NCI-H526 (cell line): ENCODE results near the gene FRAT2.

Experiments
- DNase-seq, 2 experiments: peaks; one replicate each; lab custom pipeline; 2025; lab: John Stamatoyannopoulos, UW

Gene FRAT2

GRCh38 chr10:97325754-97326153, 8.8 kb downstream of the FRAT2 start:
- no peak for DNase-seq

DNA sequence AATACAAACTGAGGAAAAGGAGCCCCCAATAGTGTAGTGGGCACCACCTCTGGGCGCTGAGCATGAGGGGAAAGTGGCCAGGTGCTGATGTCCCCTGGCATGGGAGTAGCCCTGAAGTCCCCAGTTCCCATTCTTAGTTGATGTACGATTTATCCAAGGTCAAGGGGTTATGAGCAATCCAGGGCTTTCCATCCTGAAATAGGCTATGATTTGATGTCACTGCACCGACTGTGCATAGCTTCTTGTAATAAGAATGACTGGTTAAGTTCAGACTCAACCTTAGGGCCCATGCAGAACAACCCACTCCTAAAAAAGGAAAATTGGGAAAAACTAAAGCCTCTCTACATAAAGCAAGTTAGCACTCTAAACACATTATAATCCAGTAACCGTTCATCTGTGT, 11.0 kb downstream of the FRAT2 start:
- DNase-seq, result no peak

DNA sequence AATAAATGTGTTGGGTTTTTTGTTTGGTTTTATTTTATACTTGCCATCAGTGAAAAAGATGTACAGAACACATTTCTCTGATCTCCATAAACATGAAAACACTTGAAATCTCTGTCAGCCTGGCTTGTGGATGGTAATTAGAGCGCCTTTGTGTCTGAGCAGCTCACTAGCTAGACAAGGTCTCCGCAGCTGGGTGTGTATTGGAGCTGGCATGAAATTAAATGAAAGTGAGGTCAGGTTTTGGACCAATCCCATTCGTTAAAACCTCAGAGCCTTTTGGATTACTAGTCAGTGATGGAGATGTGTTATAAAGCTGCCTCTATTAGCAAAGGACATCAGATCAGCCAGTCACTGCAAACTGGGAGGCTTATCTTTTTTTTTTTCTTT, 12.7 kb downstream of the FRAT2 start:
- no peak for DNase-seq

- no peak for DNase-seq
Observed at GRCh38 chr10:97321032-97321803, 13.3 kb downstream of the FRAT2 start.

GRCh38 chr10:97320480-97321031, 14.0 kb downstream of the FRAT2 start:
- DNase-seq, result no peak

DNA sequence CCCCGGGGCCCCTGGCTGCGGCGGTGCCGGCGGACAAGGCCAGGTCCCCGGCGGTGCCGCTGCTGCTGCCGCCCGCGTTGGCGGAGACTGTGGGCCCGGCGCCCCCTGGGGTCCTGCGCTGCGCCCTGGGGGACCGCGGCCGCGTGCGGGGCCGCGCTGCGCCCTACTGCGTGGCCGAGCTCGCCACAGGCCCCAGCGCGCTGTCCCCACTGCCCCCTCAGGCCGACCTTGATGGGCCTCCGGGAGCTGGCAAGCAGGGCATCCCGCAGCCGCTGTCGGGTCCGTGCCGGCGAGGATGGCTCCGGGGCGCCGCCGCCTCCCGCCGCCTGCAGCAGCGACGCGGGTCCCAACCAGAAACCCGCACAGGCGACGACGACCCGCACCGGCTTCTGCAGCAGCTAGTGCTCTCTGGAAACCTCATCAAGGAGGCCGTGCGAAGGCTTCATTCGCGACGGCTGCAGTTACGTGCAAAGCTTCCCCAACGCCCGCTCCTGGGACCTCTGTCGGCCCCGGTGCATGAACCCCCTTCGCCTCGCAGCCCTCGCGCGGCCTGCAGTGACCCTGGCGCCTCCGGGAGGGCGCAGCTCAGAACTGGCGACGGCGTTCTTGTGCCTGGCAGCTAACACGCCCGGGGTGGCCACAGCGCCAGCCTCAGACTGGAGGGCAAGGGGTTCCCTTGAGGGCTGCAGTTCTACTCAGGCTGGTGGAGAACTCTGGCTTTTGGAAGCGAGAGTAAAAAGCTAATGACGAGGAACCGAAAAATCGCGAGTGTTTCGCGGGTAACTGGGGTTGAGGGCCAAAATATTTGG, 14.7 kb downstream of the FRAT2 start:
- peak; percentile 4 to 62 for DNase-seq

DNA sequence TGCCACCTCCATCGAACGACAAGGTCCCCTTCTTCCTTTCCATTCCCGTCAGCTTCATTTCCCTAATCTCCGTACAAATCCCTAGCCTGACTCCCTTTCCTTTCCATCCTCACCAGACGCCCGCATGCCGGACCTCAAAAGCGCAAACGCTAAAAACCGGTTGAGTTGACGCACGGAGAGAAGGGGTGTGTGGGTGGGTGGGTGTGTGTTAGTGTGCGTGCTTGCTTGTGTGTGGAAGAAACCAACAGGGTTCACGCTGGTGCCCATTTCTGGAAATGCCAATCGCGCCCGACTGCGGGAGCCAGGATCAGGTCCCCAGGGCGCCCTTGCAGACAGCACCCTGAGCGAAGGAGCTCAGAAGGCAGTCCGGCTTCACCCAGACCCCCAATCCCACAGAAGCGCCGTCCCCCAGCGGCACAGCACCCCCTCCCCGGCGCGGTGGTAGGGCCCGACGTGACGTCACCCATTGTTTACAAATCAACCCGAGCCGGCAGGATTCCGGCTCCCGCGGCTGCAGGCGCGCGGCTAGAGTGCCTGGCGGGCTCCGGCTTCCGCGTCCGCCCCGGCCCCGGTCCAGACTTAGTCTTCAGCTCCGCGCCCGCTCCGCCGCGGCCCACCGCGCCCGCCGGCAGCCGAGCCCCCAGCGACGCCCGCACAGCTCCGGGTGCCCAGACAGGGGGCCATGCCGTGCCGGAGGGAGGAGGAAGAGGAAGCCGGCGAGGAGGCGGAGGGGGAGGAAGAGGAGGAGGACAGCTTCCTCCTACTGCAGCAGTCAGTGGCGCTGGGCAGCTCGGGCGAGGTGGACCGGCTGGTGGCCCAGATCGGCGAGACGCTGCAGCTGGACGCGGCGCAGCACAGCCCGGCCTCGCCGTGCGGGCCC, 15.5 kb downstream of the FRAT2 start, which contains the start of gene FRAT1:
Gene FRAT1 (plus strand): TSS at position 500 of the 880 bp plus-strand sequence. CDS start 183 bp downstream, at position 683.
- DNase-seq, result peak; percentile 51 to 81

- DNase-seq, result no peak
Observed at GRCh38 chr10:97314671-97315070, 19.9 kb downstream of the FRAT2 start.

GRCh38 chr10:97312897-97313296, 21.6 kb downstream of the FRAT2 start:
- no peak for DNase-seq

- no peak for DNase-seq
Observed at GRCh38 chr10:97311111-97311626, 23.4 kb downstream of the FRAT2 start.

- no peak for DNase-seq
Observed at GRCh38 chr10:97307866-97308780, 26.4 kb downstream of the FRAT2 start.

GRCh38 chr10:97307441-97307840, 27.1 kb downstream of the FRAT2 start:
- DNase-seq, result no peak

GRCh38 chr10:97302088-97302791, 32.3 kb downstream of the FRAT2 start:
- DNase-seq, result no peak

DNA sequence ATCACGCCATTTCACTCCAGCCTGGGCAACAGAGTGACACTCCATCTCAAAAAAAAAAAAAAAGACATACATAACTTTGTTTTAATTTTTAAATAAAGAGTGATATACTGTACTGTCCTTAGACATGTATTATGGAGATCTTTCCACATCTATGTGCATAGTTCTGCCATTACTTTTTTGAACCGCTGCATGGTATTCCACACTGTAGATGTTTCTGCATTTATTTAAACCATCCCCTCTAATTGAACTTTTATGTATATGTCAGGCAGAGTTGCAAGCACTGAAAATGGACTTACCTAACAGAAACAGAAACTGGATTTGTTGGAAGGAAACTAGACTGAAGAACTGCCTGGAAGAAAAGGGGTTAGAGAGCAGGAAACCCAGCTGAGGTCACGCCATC, 33.5 kb downstream of the FRAT2 start:
- DNase-seq, result no peak

DNA sequence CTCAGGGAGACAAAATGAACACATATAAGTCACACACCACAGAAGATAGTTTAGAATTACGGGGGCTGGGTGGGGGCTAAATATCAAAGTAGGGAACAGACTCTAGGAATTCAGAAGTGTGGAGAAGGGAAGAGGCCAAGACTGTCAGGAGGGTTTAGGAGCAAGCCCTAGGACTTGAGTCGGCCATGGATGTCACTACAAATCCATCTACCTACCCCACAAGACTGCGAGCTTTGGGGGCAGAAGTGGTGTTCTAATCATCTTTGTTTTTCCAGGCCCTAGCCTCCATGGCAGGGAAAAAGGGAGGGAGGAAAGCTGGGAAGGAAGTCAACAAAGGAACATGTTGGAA, 36.3 kb downstream of the FRAT2 start:
- no peak for DNase-seq

DNA sequence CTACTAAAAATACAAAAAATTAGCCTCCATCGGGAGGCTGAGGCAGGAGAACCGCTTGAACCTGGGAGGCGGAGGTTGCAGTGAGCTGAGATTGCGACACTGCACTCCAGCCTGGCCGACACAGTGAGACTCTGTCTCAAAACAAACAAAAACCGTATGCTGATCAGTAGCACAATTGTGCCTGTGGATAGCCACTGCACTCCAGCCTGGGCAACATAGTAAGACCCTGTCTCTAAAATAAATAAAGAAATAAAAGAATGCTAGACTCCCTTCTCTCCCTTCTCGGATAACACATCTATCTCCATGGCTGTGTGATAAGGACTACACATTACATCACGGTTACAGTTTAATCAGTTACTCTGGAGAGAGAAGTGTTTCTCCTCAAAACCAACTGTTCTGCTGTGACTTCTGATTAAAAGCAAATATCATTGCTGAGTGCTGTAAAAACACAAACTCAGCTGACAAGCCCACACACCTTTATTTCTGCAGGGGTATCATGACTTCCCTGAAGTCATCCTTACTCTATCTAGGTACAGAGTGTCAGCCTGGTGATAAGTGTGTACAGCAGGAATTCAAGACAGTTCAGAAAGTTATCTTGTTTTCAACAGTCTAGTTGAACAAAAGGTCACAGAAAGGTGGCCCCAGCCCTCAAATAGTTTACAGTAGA, 36.8 kb downstream of the FRAT2 start:
- DNase-seq, result no peak

GRCh38 chr10:97292862-97293198, 41.7 kb downstream of the FRAT2 start:
- no peak for DNase-seq

DNA sequence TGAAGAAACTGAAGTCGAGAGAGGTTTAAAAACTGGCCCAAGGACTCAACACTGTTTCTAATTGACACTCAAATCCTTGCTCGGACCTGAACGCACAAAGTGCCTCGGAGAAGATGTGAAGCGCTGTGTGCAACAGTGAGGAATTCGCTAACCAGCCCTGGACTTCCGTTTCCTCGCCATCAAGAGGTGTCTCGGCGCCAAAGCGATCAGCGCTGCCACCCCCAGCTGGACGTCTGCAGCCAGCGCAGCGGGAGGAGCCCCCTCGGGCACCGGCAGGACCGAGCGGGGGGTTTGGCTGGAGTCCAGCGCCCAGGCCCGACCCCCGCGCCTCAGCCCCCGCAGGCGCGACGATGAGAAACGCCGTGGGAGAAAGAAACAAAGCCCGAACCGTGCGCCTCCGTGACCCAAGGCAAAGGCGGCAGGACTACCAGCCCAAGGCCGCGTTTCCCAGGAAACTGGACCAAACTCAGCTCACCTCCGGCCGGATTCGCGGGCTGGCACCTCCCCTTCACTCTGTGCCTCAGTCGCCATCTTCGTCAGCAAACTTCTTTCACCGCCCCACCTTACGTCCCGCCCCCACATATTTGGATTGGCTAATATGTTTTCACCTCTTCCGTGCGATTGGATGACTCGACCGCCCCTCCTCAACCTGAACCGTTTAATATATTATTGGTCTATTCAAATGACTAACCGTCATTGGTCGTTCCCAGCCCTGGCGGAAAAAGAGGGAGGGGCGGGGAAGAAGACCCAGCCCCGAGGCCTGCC, 42.2 kb downstream of the FRAT2 start, which contains the start of gene ARHGAP19:
Gene ARHGAP19 (minus strand): TSS at position 541 of the 765 bp plus-strand sequence. CDS start 10 bp downstream, at position 531.
- DNase-seq, result peak; percentile 96 to 97
